Pancreas (tissue), 10 donors: ENCODE data around the gene MXRA7. TPM values are rescaled to one million over a fixed set of nuclear protein-coding genes. Genes with fewer than 3 reads are reported as not detected.

ENCODE experiments used
- ATAC-seq, 4 donors: fragments of 200-7000 bp; cut with Tn5 transposase; one replicate each; pipeline versions ENCODE4 v1.8.0 to v1.9.1; 2020; ENCODE audit warnings: mild to moderate bottlenecking in 4 of 4, moderate library complexity in 4 of 4
- DNase-seq, 6 donors: peaks; one replicate each; pipeline ENCODE4 v3.0.0-alpha.2; 2020
- FAIRE-seq: peaks from 2 replicates; lab custom pipeline; 2012; peaks lifted over from hg19 to GRCh38; lab: Jason Lieb, UNC
- H3K27ac ChIP-seq, 4 donors: fragments of 200-600 bp; sonication (generic); 1 replicate in 3 of 4; 2 replicates in 1 of 4; pipeline versions ENCODE4 v1.5.0 to v1.8.0; 2020
- H3K27me3 ChIP-seq, 4 donors: fragments of 200-600 bp; one replicate each; pipeline ENCODE4 v1.8.0; 2021
- H3K36me3 ChIP-seq, 3 donors: fragments of 200-600 bp; sonication (generic) in 1 of 3; one replicate each; pipeline versions ENCODE4 v1.5.0 to v1.8.0; 2020 to 2021
- H3K4me1 ChIP-seq, 3 donors: fragments of 200-600 bp; one replicate each; pipeline ENCODE4 v1.8.0; 2021
- H3K4me3 ChIP-seq, 4 donors: fragments of 200-600 bp; sonication (generic) in 2 of 4; one replicate each; pipeline versions ENCODE4 v1.5.0 to v1.8.0; 2020 to 2021
- H3K9me3 ChIP-seq, 4 donors: fragments of 200-600 bp; one replicate each; pipeline ENCODE4 v1.8.0; 2021
- CTCF ChIP-seq, 4 donors: fragments of 200-600 bp; sonication (generic) in 3 of 4; IDR thresholded peaks; one replicate each; pipeline versions ENCODE4 v1.5.0 to v1.8.0; 2021; ENCODE audit warnings: antibody characterized with exemption in 4 of 4
- WGBS, 2 donors: extraction: QIAGEN DNeasy Blood & Tissue Kit; methylation state at CpG; one replicate each; pipeline ENCODE4 v1.1.7; 2013; 5-methylcytosine and 5-hydroxymethylcytosine counted together
- intact Hi-C, 3 donors: fragments of 100-400 bp; cut with DNase I; formaldehyde crosslinking; loops; one replicate each; pipeline versions ENCODE4 v1.11.1 to v1.14.2; 2022
- polyA plus RNA-seq, 2 donors: library from polyadenylated mRNA; stranded (reverse); fragments of 200-250 nt; gene quantifications; one replicate each; pipeline ENCODE4 v1.2.3, GENCODE V29; 2013
- total RNA-seq, 6 donors: library from RNA; stranded (reverse); fragmentation: NEBNext Ultra II Directional in 4 of 6; extraction: Animal tissue kit (Norgen Biotek cat#: 25700) in 4 of 6; gene quantifications; one replicate each; pipeline versions ENCODE4 v1.2.1 to v1.2.4, GENCODE V29; 2021 to 2023
- donor health status: healthy with polysubstance abuse.
- donor health status: DM: no; HTN: no; CAD: no; lungs with moderate emphysema.
- donor health status: DM: no; HTN: no; CAD: no.
- donor health status: control.
- donor health status: control.
- donor health status: Bipolar disorder and iron deficiency.
- donor health status: DM: yes; HTN: yes; CAD: no.
- donor health status: DM: no; HTN: no; CAD: no.
- donor health status: DM: no; HTN: no; CAD: no.
- donor health status: DM: yes; HTN: yes; CAD: no.

Gene MXRA7
- total and polyA plus RNA-seq, 8 donors, result 32.0 to 137 (median 44.7) TPM

GRCh38 chr17:76753061-76753961 lies 42.5 kb upstream of the MXRA7 start:
- H3K9me3 ChIP-seq, result no peaks in the 10 kb centered on the region
- ATAC-seq (no peak), FAIRE-seq (no peak), DNase-seq (no peak)
- no peak overlapping the region for H3K27ac ChIP-seq
- TF ChIP-seq CTCF (IDR thresholded peaks at IDR 0.05), result no peak
- H3K27me3 ChIP-seq, result no peaks in the 10 kb centered on the region
- WGBS, 2 donors, result 91 to 94% methylated on average over 12 of the region's 12 CpGs
- no peak overlapping the region for H3K4me3 ChIP-seq
- peaks cover 0 to 7% (median 6%) of the 10 kb centered on the region in 3 donors for H3K36me3 ChIP-seq
- intact Hi-C loops, result no loop called here
- H3K4me1 ChIP-seq, result no peaks in the 10 kb centered on the region

GRCh38 chr17:76752006-76752405 lies 41.2 kb upstream of the MXRA7 start:
- Histone ChIP-seq H3K4me3 (no peak overlapping the region), H3K27me3 (no peaks in the 10 kb centered on the region), H3K4me1 (no peaks in the 10 kb centered on the region), H3K36me3 (peaks cover 0 to 7% (median 6%) of the 10 kb centered on the region in 3 donors), H3K27ac (no peak overlapping the region), H3K9me3 (no peaks in the 10 kb centered on the region)
- WGBS, 2 donors, result 88 to 91% methylated on average over 4 of the region's 4 CpGs
- DNase-seq (no peak), ATAC-seq (no peak), FAIRE-seq (no peak)
- intact Hi-C loops, result no loop called here
- TF ChIP-seq CTCF (IDR thresholded peaks at IDR 0.05), result no peak

GRCh38 chr17:76751416-76751993 lies 40.7 kb upstream of the MXRA7 start:
- no peaks in the 10 kb centered on the region for H3K27me3 ChIP-seq
- DNase-seq, result no peak
- ATAC-seq, result no peak
- H3K36me3 ChIP-seq, result peaks cover 0 to 7% (median 6%) of the 10 kb centered on the region in 3 donors
- 90 to 94% methylated on average over 3 of the region's 3 CpGs for WGBS, 2 donors
- TF ChIP-seq CTCF (IDR thresholded peaks at IDR 0.05), result no peak
- no peak overlapping the region for H3K27ac ChIP-seq
- intact Hi-C loops, result no loop called here
- H3K4me1 ChIP-seq, result no peaks in the 10 kb centered on the region
- no peaks in the 10 kb centered on the region for H3K9me3 ChIP-seq
- H3K4me3 ChIP-seq, result no peak overlapping the region
- FAIRE-seq, result no peak

- TF ChIP-seq CTCF (IDR thresholded peaks at IDR 0.05), result no peak
- Histone ChIP-seq H3K9me3 (no peaks in the 10 kb centered on the region), H3K27ac (no peak overlapping the region), H3K4me3 (no peak overlapping the region), H3K36me3 (peaks cover 0 to 24% (median 0%) of the 10 kb centered on the region in 3 donors), H3K4me1 (no peaks in the 10 kb centered on the region), H3K27me3 (no peaks in the 10 kb centered on the region)
- no peak for FAIRE-seq
- intact Hi-C loops, result no loop called here
- no peak for ATAC-seq
- DNase-seq, result no peak
- WGBS, 2 donors, result 88 to 100% methylated on average over 1 of the region's 1 CpG
These were observed 37.9 kb upstream of the MXRA7 start for GRCh38 chr17:76748657-76749056.
